H1 (cell line): ENCODE measurements around the gene VPS72. TPM values are rescaled to one million over a fixed set of nuclear protein-coding genes. Genes with fewer than 3 reads are reported as not detected.

ENCODE experiments used
- SIRT6 ChIP-seq: IDR thresholded peaks from one replicate; pipeline ENCODE4 v1.7.1; 2012; ENCODE audit warnings: low read length, inconsistent platforms
- polyA plus RNA-seq, 7 experiments: library from polyadenylated mRNA; depleted of rRNA in 3 of 7; stranded (reverse) in 5 of 7; unstranded in 2 of 7; fragments of >200 nt in 5 of 7; fragments of 200-250 nt in 2 of 7; gene quantifications; 1 replicate in 5 of 7; 2 replicates in 1 of 7; 4 replicates in 1 of 7; pipeline versions ENCODE4 v1.2.1 to v1.2.3, GENCODE V29; 2011 to 2013; ENCODE audit warnings: missing spikeins in 2 of 7, mixed read lengths in 2 of 7
- total RNA-seq: library from RNA; stranded (reverse); fragmentation: NEBNext Ultra II Directional; extraction: Animal tissue kit (Norgen Biotek cat#: 25700); gene quantifications from 2 replicates; pipeline ENCODE4 v1.2.1, GENCODE V29; 2021

The VPS72 gene
- total and polyA plus RNA-seq, 2 of the 8 experiments (the other 6 are each of a cell fraction or from before 2014, with no cell fraction given) = 86.6 to 121 TPM

GRCh38 chr1:151197863-151198253 is 7.9 kb upstream of the VPS72 start (continued):
- no peak for TF ChIP-seq SIRT6
